GM12878 (cell line): Measurements from ENCODE around the gene IL16.

Source experiments
- CHD1 ChIP-seq: IDR thresholded peaks from 2 replicates; pipeline ENCODE4 v1.6.1; 2012; ENCODE audit warnings: low read depth, low read length, improper control_type of control experiment
- EGR1 ChIP-seq, 2 experiments: IDR thresholded peaks; 1 replicate in 1 of 2; 2 replicates in 1 of 2; pipeline ENCODE4 v1.6.1; 2011 to 2012; ENCODE audit warnings: low read depth in 2 of 2, low read length in 2 of 2, borderline replicate concordance in 1 of 2, mild to moderate bottlenecking in 1 of 2, moderate library complexity in 1 of 2
- EZH2 ChIP-seq: IDR thresholded peaks from 2 replicates; pipeline ENCODE4 v1.6.1; 2012; ENCODE audit warnings: low read depth, mild to moderate bottlenecking, control low read depth, inconsistent platforms, low read length, borderline replicate concordance; ENCODE audit not compliant: control insufficient read depth
- HCFC1 ChIP-seq: fragments of 150-350 bp; IDR thresholded peaks from 2 replicates; pipeline ENCODE4 v1.6.1; 2014; ENCODE audit warnings: low read length
- JUND ChIP-seq: IDR thresholded peaks from 2 replicates; pipeline ENCODE4 v1.6.1; 2012; ENCODE audit warnings: low read depth, mild to moderate bottlenecking, low read length, improper control_type of control experiment, moderate library complexity
- KDM1A ChIP-seq: fragments of 200-600 bp; sonication (generic); IDR thresholded peaks from 2 replicates; pipeline ENCODE4 v1.6.1; 2016; ENCODE audit warnings: borderline replicate concordance
- MYB ChIP-seq: fragments of 150-350 bp; IDR thresholded peaks from 2 replicates; pipeline ENCODE4 v1.6.1; 2014; ENCODE audit warnings: mild to moderate bottlenecking, low read depth, low read length, borderline replicate concordance
- NBN ChIP-seq: fragments of 450-650 bp; IDR thresholded peaks from 2 replicates; pipeline ENCODE4 v1.6.1; 2016
- PML ChIP-seq: IDR thresholded peaks from 2 replicates; pipeline ENCODE4 v1.6.1; 2012; ENCODE audit warnings: low read length, inconsistent platforms
- POLR2A ChIP-seq: IDR thresholded peaks from 2 replicates; pipeline ENCODE4 v1.6.1; 2011; ENCODE audit warnings: low read depth, mild to moderate bottlenecking, low read length
- SREBF2 ChIP-seq: IDR thresholded peaks from 2 replicates; pipeline ENCODE4 v1.6.1; 2012; ENCODE audit warnings: mild to moderate bottlenecking, low read length
- TF ChIP-seq, protein P1 (sequence below), 3 experiments: IDR thresholded peaks in 2 of 3; conservative IDR thresholded peaks in 1 of 3; 2 replicates each; pipeline ENCODE4 v1.5.1; 2011; ENCODE audit warnings: low read depth in 3 of 3, low read length in 3 of 3, mild to moderate bottlenecking in 3 of 3, control low read depth in 2 of 3, moderate library complexity in 2 of 3, inconsistent platforms in 1 of 3, mixed read lengths in 1 of 3; ENCODE audit not compliant: control insufficient read depth in 2 of 3, insufficient read depth in 1 of 3; ENCODE audit errors: extremely low read depth in 1 of 3
- TF ChIP-seq, protein P2 (sequence below): IDR thresholded peaks from 2 replicates; pipeline ENCODE4 v1.6.1; 2011; ENCODE audit warnings: low read depth, low read length, improper control_type of control experiment, borderline replicate concordance
- TF ChIP-seq, protein P3 (sequence below): fragments of 450-650 bp; IDR thresholded peaks from 2 replicates; pipeline ENCODE4 v1.6.1; 2016; ENCODE audit warnings: mild to moderate bottlenecking

DNA sequence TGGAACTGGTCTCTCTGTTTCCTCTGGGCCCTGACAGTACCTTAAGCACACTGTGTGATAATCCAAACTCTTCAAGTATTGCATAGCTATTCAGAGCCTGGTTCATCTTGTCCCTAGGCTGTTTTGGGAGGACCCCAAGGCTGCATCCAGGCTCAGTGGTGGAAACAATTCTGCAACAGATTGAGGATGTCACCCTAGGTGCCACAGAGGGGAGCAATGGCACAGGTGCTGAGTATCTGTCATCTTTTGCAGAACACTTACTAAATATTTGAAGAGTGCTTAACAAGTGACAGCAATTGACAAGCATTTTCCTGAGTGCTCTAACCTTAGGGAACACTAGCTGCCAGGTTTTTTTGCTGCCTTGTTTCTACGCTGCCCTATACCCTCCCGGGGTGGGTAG lies 99.5 kb downstream of the IL16 start:
- TF ChIP-seq KDM1A (no peak), CHD1 (no peak), HCFC1 (no peak), MYB (no peak), POLR2A (no peak), PML (no peak), NBN (no peak), SREBF2 (no peak), EGR1 (IDR thresholded peaks at IDR 0.05; ENCODE audit: borderline replicate concordance in 1 of 2, low read depth in 2 of 2, low read length in 2 of 2) (no peak), JUND (no peak), EZH2 (no peak)
- TF ChIP-seq, protein P1, sequence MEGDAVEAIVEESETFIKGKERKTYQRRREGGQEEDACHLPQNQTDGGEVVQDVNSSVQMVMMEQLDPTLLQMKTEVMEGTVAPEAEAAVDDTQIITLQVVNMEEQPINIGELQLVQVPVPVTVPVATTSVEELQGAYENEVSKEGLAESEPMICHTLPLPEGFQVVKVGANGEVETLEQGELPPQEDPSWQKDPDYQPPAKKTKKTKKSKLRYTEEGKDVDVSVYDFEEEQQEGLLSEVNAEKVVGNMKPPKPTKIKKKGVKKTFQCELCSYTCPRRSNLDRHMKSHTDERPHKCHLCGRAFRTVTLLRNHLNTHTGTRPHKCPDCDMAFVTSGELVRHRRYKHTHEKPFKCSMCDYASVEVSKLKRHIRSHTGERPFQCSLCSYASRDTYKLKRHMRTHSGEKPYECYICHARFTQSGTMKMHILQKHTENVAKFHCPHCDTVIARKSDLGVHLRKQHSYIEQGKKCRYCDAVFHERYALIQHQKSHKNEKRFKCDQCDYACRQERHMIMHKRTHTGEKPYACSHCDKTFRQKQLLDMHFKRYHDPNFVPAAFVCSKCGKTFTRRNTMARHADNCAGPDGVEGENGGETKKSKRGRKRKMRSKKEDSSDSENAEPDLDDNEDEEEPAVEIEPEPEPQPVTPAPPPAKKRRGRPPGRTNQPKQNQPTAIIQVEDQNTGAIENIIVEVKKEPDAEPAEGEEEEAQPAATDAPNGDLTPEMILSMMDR (IDR thresholded peaks at IDR 0.05 in 2 of 3, conservative IDR thresholded peaks at IDR 0.05 in 1 of 3; ENCODE audit: control insufficient read depth in 2 of 3, extremely low read depth in 1 of 3, insufficient read depth in 1 of 3, low read depth in 3 of 3, low read length in 3 of 3), result no peak
- TF ChIP-seq, protein P2, sequence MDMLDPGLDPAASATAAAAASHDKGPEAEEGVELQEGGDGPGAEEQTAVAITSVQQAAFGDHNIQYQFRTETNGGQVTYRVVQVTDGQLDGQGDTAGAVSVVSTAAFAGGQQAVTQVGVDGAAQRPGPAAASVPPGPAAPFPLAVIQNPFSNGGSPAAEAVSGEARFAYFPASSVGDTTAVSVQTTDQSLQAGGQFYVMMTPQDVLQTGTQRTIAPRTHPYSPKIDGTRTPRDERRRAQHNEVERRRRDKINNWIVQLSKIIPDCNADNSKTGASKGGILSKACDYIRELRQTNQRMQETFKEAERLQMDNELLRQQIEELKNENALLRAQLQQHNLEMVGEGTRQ, result no peak
- TF ChIP-seq, protein P3, sequence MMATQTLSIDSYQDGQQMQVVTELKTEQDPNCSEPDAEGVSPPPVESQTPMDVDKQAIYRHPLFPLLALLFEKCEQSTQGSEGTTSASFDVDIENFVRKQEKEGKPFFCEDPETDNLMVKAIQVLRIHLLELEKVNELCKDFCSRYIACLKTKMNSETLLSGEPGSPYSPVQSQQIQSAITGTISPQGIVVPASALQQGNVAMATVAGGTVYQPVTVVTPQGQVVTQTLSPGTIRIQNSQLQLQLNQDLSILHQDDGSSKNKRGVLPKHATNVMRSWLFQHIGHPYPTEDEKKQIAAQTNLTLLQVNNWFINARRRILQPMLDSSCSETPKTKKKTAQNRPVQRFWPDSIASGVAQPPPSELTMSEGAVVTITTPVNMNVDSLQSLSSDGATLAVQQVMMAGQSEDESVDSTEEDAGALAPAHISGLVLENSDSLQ, result no peak
